ENCODE results near the gene PHF1.
A peak's percentile ranks its signal among the peaks of the same experiment; 100 is the strongest.

PHF1 gene

DNA sequence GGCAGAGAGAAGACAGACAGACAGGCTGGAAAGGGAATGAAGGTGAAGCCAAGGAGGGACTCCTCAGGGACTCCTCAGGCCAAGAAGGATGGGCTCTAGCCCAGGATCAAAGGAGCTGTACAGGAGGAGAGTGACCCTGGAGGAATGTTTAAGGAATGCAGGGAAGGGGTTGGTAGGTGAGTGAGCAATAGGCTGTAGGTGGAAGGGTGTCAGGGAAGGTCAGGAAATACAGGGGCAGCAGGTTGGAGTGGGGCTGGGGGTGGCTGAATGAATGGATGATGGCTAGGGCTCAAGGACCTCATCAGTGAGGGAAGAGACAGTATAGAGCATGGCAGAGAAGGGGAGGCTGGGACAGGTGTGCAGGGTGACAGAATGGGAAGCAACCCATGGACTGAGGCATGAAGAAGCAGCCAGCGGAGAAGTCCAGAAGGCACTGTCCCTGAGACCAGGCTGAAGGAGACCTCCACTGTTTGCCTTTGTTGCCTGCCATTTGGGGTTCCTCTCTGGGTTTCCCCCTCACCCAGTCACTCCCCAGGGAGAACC lies 22.3 kb downstream of the PHF1 start:
- DNase-seq, result no peak

- peak; percentile 49 for DNase-seq
These were observed 22.9 kb downstream of the PHF1 start for GRCh38 chr6:33433544-33434191.

GRCh38 chr6:33434961-33435360 lies 24.1 kb downstream of the PHF1 start:
- DNase-seq, result no peak

DNA sequence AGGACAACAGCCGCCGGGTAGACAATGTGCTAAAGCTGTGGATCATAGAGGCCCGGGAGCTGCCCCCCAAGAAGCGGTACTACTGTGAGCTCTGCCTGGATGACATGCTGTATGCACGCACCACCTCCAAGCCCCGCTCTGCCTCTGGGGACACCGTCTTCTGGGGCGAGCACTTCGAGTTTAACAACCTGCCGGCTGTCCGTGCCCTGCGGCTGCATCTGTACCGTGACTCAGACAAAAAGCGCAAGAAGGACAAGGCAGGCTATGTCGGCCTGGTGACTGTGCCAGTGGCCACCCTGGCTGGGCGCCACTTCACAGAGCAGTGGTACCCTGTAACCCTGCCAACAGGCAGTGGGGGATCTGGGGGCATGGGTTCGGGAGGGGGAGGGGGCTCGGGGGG lies 26.9 kb downstream of the PHF1 start:
- no peak for DNase-seq

- no peak for DNase-seq
These were observed 28.3 kb downstream of the PHF1 start for GRCh38 chr6:33438978-33439594.

GRCh38 chr6:33439956-33440648 lies 29.3 kb downstream of the PHF1 start:
- no peak for DNase-seq

- no peak for DNase-seq
These were observed 30.0 kb downstream of the PHF1 start for GRCh38 chr6:33440649-33441309.

DNA sequence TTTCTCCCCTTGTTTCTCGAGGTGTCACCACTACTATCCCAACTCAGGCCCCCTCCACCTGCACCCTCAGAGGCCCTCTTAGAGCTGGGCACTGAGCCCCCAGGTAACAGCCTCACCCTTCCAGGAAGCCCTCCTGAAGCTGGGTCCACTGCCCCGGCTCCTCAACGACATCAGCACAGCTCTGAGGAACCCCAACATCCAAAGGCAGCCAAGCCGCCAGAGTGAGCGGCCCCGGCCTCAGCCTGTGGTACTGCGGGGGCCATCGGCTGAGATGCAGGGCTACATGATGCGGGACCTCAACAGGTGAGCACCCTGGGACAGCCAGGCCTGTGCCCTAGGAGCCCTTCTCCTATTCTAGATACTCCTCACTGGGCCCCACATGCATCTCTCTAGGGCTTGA lies 30.6 kb downstream of the PHF1 start:
- DNase-seq, result no peak

DNA sequence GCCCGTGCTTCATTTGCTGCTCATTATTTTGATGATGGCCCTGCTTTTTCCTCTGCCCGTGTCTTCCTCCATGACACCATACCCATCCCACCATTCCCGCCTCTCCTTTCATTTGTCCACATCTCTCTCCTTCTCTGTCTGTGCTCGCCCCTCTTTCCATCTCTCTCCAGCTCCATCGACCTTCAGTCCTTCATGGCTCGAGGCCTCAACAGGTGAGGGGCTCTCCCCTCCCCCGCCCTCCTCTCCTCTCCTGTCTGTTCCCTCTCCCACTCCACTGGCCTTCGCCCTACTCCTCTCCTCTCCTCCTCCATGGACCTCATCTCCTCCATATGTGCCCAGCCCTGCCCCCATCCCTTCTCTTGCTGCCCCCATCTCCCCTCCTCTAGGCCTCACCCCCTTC lies 31.5 kb downstream of the PHF1 start:
- no peak for DNase-seq

DNA sequence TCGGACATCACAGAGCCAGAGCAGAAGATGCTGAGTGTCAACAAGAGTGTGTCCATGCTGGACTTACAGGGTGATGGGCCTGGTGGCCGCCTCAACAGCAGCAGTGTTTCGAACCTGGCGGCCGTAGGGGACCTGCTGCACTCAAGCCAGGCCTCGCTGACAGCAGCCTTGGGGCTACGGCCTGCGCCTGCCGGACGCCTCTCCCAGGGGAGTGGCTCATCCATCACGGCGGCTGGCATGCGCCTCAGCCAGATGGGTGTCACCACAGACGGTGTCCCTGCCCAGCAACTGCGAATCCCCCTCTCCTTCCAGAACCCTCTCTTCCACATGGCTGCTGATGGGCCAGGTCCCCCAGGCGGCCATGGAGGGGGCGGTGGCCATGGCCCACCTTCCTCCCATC lies 32.2 kb downstream of the PHF1 start:
- DNase-seq, result no peak

DNA sequence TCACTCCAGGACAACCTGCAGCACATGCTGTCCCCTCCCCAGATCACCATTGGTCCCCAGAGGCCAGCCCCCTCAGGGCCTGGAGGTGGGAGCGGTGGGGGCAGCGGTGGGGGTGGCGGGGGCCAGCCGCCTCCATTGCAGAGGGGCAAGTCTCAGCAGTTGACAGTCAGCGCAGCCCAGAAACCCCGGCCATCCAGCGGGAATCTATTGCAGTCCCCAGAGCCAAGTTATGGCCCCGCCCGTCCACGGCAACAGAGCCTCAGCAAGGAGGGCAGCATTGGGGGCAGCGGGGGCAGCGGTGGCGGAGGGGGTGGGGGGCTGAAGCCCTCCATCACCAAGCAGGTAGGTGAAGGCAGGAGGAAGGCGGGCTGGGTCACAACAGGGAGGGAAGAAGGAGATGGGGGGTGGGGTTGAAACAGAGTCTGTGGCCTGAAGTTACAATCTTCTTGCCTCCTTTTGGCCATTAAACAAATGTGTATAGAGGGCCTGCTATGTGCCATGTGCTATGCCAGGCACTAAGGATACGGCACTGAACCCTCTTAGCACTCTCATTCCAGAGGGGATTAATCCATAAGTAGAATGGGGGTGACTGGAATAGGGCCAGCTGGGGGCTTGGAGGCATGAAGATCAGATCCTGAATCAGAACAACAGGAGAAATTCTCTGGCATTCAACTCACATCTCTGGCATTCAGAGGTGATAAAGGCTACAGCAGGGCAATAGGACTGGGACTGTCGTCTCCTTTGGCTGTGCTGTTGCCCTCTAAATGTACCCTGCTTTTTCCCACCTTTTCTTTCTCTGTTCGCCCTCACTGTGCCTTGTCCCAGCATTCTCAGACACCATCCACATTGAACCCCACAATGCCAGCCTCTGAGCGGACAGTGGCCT lies 33.0 kb downstream of the PHF1 start:
- DNase-seq, result no peak

DNA sequence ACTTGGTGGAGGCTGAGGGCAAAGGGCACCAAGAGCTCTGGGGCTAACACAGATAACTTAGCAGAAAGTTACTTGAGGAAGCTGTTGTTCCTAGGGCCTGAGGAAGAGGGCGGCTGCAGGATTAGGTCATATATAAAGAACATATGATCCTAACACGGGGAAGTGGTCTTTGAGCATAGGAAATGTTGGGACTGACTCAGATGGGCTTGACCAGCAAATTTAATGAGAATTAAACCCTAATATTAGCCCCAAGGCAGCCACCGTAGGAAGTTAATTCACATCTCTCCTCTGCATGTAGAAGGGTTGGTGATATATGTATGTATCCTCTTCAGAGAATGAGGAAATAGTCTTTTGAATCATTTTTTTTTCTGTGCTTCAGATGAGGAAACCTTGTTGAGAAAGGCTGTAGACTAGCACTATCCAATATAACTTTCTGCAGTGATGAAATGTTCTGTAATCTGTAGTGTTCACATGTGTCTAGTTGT lies 34.3 kb downstream of the PHF1 start:
- DNase-seq, result no peak

DNA sequence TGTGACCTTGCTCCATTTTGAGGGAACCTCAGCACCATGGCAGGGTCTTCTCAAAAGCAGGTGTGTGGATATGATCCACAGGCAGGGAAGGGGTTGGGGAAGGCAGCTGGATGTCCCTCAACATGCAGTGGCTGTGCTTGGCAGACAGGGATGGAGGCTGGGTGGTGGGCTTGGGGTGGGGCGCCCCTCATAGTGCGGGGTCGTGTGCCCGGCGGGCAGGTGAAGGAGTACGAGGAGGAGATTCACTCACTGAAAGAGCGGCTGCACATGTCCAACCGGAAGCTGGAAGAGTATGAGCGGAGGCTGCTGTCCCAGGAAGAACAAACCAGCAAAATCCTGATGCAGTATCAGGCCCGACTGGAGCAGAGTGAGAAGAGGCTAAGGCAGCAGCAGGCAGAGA lies 35.5 kb downstream of the PHF1 start:
- DNase-seq, result no peak

DNA sequence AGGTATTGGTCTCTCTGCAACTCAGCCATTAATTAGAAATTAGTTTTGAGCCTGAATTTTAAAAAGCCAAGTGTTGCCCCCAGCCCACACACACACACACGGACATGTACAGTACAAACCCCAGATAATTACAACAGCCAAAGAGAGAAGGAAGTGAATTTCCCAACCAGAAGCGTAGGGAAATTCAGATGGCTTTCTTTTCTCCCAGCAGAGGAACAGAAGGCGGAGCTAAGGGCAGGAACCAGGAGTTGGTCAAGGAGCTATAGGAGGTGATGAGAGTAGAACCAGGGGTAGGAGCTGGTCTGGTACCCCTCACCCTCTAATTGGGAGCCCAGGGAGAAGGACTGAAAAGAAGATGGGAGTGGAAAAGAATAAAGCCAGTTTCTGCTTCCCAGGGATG lies 39.6 kb downstream of the PHF1 start:
- DNase-seq, result no peak

GRCh38 chr6:33451606-33452005 lies 40.8 kb downstream of the PHF1 start:
- DNase-seq, result no peak

DNA sequence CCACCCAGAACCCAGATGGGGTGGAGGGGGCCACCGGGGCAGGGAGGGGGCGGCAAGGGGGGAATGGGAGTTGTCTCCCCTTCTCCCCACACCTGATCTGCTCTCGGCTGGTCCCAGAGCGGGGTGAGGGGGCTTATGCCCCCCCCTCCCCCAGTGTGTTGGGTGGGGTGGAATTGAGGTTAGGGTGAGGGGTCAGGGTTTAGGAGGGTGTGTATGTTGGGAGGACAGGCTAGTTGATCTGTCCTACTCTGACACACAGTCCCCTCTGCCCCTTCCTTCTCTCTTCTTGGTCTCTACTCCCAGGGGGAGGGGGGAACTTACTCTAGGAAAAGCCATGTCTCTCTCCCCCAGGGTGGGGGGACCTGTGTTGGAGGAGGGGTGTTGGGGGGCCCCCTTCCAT lies 41.7 kb downstream of the PHF1 start:
- DNase-seq, result no peak

GRCh38 chr6:33453393-33454008 lies 42.7 kb downstream of the PHF1 start:
- no peak for DNase-seq

DNA sequence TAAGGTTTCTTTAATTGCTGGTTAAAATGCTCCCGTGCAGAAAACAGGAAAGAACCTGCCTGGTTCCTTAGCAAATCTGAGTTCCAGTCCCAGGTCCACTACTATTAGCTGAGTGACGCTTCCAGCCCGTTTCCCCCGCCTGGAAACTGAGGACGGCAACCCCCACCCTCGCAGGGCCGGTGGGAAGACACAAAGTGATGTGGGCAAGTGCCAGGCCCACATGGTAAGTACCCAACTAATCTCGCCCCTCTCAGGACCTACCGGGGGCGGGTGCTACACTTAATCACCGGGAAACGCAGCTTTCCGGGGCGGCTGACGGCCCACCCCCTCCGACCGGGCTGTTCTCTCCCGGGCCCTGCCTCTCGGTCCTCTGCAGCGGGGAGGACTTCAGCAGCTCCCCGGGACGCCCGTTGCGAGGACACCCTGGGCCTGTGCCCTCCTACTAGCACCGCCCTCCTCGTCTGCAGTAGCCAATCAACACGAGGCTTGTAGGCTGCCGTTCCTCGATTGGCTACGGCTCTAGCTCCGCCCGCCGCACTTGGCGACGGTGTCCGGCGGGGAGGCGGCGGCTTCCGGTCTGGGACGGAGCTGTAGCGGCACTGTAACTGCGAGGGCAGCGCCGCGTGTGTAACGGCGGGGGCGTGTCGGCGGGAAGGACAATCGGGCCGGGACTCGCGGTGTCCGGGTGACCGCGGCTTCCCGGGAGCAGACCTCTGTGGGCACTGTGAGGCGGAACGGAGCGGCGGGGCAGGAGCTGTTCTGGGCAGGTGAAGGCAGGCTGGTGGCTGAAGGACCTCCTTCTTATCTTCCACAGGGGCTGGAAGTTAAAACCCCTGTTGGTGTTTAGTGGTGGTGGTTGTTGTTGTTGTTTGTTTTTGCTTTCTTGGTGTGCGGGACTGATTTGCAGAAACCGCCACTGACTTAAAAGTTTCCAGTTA lies 43.5 kb downstream of the PHF1 start, which contains the start of gene ZBTB9:
ZBTB9 (plus strand) TSS at position 568 of the 938 bp plus-strand sequence. CDS start 525 bp downstream, outside the sequence.
- DNase-seq, result peak; percentile 96

DNA sequence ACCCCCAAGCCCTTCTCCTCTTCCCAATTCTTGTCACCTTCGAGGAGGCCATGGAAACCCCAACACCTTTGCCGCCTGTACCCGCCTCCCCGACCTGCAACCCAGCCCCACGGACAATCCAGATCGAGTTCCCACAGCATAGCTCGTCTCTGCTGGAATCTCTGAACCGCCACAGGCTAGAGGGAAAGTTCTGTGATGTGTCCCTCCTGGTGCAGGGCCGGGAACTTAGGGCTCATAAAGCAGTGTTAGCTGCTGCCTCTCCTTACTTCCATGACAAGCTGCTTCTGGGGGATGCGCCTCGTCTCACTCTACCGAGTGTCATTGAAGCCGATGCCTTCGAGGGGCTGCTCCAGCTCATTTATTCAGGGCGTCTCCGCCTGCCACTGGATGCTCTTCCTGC lies 44.2 kb downstream of the PHF1 start:
- DNase-seq, result no peak

DNA sequence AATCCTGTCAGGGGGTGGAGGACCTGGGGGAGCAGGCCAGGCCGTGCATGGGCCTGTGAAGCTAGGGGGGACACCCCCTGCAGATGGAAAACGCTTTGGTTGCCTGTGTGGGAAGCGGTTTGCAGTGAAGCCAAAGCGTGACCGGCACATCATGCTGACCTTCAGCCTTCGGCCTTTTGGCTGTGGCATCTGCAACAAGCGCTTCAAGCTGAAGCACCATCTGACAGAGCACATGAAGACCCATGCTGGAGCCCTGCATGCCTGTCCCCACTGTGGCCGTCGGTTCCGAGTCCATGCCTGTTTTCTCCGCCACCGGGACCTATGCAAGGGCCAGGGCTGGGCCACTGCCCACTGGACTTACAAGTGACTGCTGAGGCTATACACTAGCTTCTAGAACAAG lies 45.3 kb downstream of the PHF1 start:
- no peak for DNase-seq

All from fibroblast of skin of scalp (primary cell).